ENCODE data around the gene BAG1.

- TF ChIP-seq, protein P1, sequence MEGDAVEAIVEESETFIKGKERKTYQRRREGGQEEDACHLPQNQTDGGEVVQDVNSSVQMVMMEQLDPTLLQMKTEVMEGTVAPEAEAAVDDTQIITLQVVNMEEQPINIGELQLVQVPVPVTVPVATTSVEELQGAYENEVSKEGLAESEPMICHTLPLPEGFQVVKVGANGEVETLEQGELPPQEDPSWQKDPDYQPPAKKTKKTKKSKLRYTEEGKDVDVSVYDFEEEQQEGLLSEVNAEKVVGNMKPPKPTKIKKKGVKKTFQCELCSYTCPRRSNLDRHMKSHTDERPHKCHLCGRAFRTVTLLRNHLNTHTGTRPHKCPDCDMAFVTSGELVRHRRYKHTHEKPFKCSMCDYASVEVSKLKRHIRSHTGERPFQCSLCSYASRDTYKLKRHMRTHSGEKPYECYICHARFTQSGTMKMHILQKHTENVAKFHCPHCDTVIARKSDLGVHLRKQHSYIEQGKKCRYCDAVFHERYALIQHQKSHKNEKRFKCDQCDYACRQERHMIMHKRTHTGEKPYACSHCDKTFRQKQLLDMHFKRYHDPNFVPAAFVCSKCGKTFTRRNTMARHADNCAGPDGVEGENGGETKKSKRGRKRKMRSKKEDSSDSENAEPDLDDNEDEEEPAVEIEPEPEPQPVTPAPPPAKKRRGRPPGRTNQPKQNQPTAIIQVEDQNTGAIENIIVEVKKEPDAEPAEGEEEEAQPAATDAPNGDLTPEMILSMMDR (IDR thresholded peaks at IDR 0.05; ENCODE audit: low read length): no peak
- no peak for TF ChIP-seq EZH2 (IDR thresholded peaks at IDR 0.05; ENCODE audit: borderline replicate concordance, low read length)
These were observed 35.9 kb downstream of the BAG1 start for GRCh38 chr9:33228606-33229005.

All from OCI-LY1 (cell line).